CD14-positive monocyte (primary cell): Measurements from ENCODE around the gene LAPTM4A. TPM values are rescaled to one million over a fixed set of nuclear protein-coding genes. Genes with fewer than 3 reads are reported as not detected.

Experiments
- DNase-seq, 3 donors: peaks; one replicate each; pipeline ENCODE4 v3.0.0-alpha.2; 2011 to 2022
- H2AFZ ChIP-seq: 2 replicates; pipeline ENCODE4 v1.6.0; 2012; ENCODE audit warnings: mild to moderate bottlenecking, low read depth, low read length, inconsistent platforms; ENCODE audit not compliant: insufficient read depth, poor library complexity, severe bottlenecking
- H3K27ac ChIP-seq, 2 donors: 1 replicate in 1 of 2; 2 replicates in 1 of 2; pipeline ENCODE4 v1.5.1; 2012 to 2013; ENCODE audit warnings: low read length in 2 of 2, control low read depth in 1 of 2, inconsistent platforms in 1 of 2, low read depth in 1 of 2, mild to moderate bottlenecking in 1 of 2
- H3K27me3 ChIP-seq, 2 donors: one replicate each; pipeline versions ENCODE4 v1.6.0 to v1.6.1; 2011 to 2013; ENCODE audit warnings: low read length in 2 of 2; ENCODE audit not compliant: control insufficient read depth in 2 of 2, insufficient read depth in 2 of 2
- H3K36me3 ChIP-seq, 2 donors: replicated peaks in 1 of 2; 1 replicate in 1 of 2; 2 replicates in 1 of 2; pipeline versions ENCODE4 v1.5.1 to v1.6.1; 2012 to 2013; ENCODE audit warnings: low read length in 2 of 2, control low read depth in 1 of 2, inconsistent platforms in 1 of 2, mild to moderate bottlenecking in 1 of 2; ENCODE audit not compliant: insufficient read depth in 2 of 2, control insufficient read depth in 1 of 2
- H3K4me1 ChIP-seq, 2 donors: 1 replicate in 1 of 2; 2 replicates in 1 of 2; pipeline versions ENCODE4 v1.5.1 to v1.6.1; 2012 to 2013; ENCODE audit warnings: low read length in 2 of 2, control low read depth in 1 of 2, inconsistent platforms in 1 of 2, mild to moderate bottlenecking in 1 of 2, moderate library complexity in 1 of 2; ENCODE audit not compliant: insufficient read depth in 2 of 2, control insufficient read depth in 1 of 2
- H3K4me2 ChIP-seq: replicated peaks from 2 replicates; pipeline ENCODE3; 2012; ENCODE audit warnings: low read length, moderate library complexity, mild to moderate bottlenecking; ENCODE audit not compliant: poor library complexity, severe bottlenecking; ENCODE audit errors: extremely low read depth
- H3K4me3 ChIP-seq, 3 experiments: fragments of 200-600 bp in 1 of 3; sonication (generic) in 1 of 3; replicated peaks in 1 of 3; 1 replicate in 2 of 3; 2 replicates in 1 of 3; pipeline ENCODE4 v1.5.1; 2011 to 2013; ENCODE audit warnings: low read length in 3 of 3, mild to moderate bottlenecking in 3 of 3, control low read depth in 2 of 3, low read depth in 2 of 3, inconsistent platforms in 1 of 3, moderate library complexity in 1 of 3
- H3K79me2 ChIP-seq: 2 replicates; pipeline ENCODE4 v1.6.0; 2012; ENCODE audit warnings: mild to moderate bottlenecking, control low read depth, inconsistent platforms, low read length, moderate library complexity; ENCODE audit not compliant: insufficient read depth
- H3K9ac ChIP-seq: 2 replicates; pipeline ENCODE4 v1.6.0; 2017; ENCODE audit warnings: low read length, mild to moderate bottlenecking; ENCODE audit not compliant: insufficient read depth, poor library complexity, severe bottlenecking
- H3K9me3 ChIP-seq, 2 donors: replicated peaks in 1 of 2; 1 replicate in 1 of 2; 2 replicates in 1 of 2; pipeline versions ENCODE4 v1.5.1 to v1.6.1; 2012 to 2013; ENCODE audit warnings: low read length in 2 of 2, control low read depth in 1 of 2; ENCODE audit not compliant: control insufficient read depth in 1 of 2, insufficient read depth in 1 of 2
- H4K20me1 ChIP-seq: 2 replicates; pipeline ENCODE4 v1.6.0; 2012; ENCODE audit warnings: mild to moderate bottlenecking, low read length, control low read depth, moderate library complexity; ENCODE audit not compliant: insufficient read depth
- H3K27ac Mint-ChIP-seq, 7 donors: one replicate each; pipeline ENCODE4 v1.8.0; 2020; ENCODE audit warnings: mild to moderate bottlenecking in 7 of 7, mixed read lengths in 7 of 7, moderate library complexity in 6 of 7, inconsistent platforms in 2 of 7
- H3K27me3 Mint-ChIP-seq, 3 donors: one replicate each; pipeline ENCODE4 v1.8.0; 2021 to 2022; ENCODE audit warnings: low read depth in 3 of 3, mild to moderate bottlenecking in 3 of 3, mixed read lengths in 3 of 3, moderate library complexity in 3 of 3, inconsistent platforms in 1 of 3
- H3K36me3 Mint-ChIP-seq, 2 donors: one replicate each; pipeline ENCODE4 v1.8.0; 2020; ENCODE audit warnings: mixed read lengths in 2 of 2, inconsistent platforms in 1 of 2, mild to moderate bottlenecking in 1 of 2
- H3K4me1 Mint-ChIP-seq: one replicate; pipeline ENCODE4 v1.8.0; 2020; ENCODE audit warnings: mild to moderate bottlenecking, mixed read lengths
- H3K4me3 Mint-ChIP-seq, 2 donors: one replicate each; pipeline ENCODE4 v1.8.0; 2020; ENCODE audit warnings: mild to moderate bottlenecking in 2 of 2, mixed read lengths in 2 of 2, moderate library complexity in 1 of 2
- H3K9me3 Mint-ChIP-seq, 7 donors: one replicate each; pipeline ENCODE4 v1.8.0; 2020 to 2022; ENCODE audit warnings: mixed read lengths in 7 of 7, mild to moderate bottlenecking in 6 of 7, moderate library complexity in 6 of 7, inconsistent platforms in 2 of 7
- WGBS: methylation state at CpG from one replicate; pipeline ENCODE4 v1.1.5; 2013; ENCODE audit warnings: missing lambda C conversion rate; ENCODE audit not compliant: insufficient coverage; 5-methylcytosine and 5-hydroxymethylcytosine counted together
- intact Hi-C, 2 donors: fragments of 100-400 bp; cut with micrococcal nuclease; formaldehyde crosslinking; loops; one replicate each; pipeline versions ENCODE4 v1.15.0 to v1.15.1; 2023
- polyA plus RNA-seq, 3 donors: library from polyadenylated mRNA; depleted of rRNA in 1 of 3; unstranded in 2 of 3; stranded (reverse) in 1 of 3; fragments of 300-500 nt in 2 of 3; fragments of >200 nt in 1 of 3; fragmentation: Illumina TruSeq in 2 of 3; gene quantifications; 1 replicate in 2 of 3; 2 replicates in 1 of 3; pipeline ENCODE4 v1.2.3, GENCODE V29; 2012 to 2021
- TF ChIP-seq, protein P1 (sequence below): fragments of 200-600 bp; IDR thresholded peaks from one replicate; pipeline ENCODE4 v1.8.0; 2022; ENCODE audit warnings: antibody characterized with exemption, mild to moderate bottlenecking

Gene LAPTM4A
- polyA plus RNA-seq, 3 donors = 182 to 442 (median 421) TPM

DNA sequence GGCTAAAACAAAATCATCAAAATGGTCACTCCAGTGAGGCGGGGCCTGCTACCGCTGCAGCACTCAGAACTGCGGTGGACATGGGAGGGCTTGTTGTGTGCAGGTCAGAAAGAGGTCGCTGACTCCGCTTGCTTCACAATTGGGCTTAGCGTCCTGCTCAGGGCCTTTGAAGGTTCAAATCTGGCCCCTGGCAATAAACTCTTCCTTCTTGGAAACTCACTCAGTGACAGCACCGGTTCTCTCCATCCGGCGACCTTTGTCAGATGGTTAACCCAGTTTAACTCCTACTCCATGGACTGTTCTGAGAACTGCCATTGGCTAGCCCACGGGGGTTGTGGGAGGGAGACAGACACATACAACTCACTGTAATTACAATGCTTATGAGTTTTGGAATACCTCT is 29.0 kb upstream of the LAPTM4A start:
- H3K4me1 ChIP-seq = no peaks in the 10 kb centered on the region
- Mint-ChIP-seq H3K4me1 (no peaks in the 10 kb centered on the region), H3K36me3 (no peaks in the 10 kb centered on the region), H3K27me3 (peaks cover 0 to 2% (median 2%) of the 10 kb centered on the region in 3 donors), H3K9me3 (peaks cover 0 to 13% (median 2%) of the 10 kb centered on the region in 7 donors), H3K27ac (no peak overlapping the region), H3K4me3 (no peak overlapping the region)
- no peaks in the 10 kb centered on the region for H4K20me1 ChIP-seq
- H3K4me2 ChIP-seq = no peak overlapping the region
- H3K27me3 ChIP-seq = no peaks in the 10 kb centered on the region
- peaks cover 0 to 2% of the 10 kb centered on the region in 2 donors for H3K9me3 ChIP-seq
- H3K79me2 ChIP-seq = no peaks in the 10 kb centered on the region
- no peak overlapping the region for H2AFZ ChIP-seq
- no peak overlapping the region for H3K27ac ChIP-seq
- H3K4me3 ChIP-seq = no peak overlapping the region
- H3K36me3 ChIP-seq = no peaks in the 10 kb centered on the region
- DNase-seq = no peak
- TF ChIP-seq, protein P1, sequence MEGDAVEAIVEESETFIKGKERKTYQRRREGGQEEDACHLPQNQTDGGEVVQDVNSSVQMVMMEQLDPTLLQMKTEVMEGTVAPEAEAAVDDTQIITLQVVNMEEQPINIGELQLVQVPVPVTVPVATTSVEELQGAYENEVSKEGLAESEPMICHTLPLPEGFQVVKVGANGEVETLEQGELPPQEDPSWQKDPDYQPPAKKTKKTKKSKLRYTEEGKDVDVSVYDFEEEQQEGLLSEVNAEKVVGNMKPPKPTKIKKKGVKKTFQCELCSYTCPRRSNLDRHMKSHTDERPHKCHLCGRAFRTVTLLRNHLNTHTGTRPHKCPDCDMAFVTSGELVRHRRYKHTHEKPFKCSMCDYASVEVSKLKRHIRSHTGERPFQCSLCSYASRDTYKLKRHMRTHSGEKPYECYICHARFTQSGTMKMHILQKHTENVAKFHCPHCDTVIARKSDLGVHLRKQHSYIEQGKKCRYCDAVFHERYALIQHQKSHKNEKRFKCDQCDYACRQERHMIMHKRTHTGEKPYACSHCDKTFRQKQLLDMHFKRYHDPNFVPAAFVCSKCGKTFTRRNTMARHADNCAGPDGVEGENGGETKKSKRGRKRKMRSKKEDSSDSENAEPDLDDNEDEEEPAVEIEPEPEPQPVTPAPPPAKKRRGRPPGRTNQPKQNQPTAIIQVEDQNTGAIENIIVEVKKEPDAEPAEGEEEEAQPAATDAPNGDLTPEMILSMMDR = no peak
- intact Hi-C loops = no loop called here
- H3K9ac ChIP-seq = no peak overlapping the region
- 91% methylated on average over 7 of the region's 10 CpGs for WGBS

DNA sequence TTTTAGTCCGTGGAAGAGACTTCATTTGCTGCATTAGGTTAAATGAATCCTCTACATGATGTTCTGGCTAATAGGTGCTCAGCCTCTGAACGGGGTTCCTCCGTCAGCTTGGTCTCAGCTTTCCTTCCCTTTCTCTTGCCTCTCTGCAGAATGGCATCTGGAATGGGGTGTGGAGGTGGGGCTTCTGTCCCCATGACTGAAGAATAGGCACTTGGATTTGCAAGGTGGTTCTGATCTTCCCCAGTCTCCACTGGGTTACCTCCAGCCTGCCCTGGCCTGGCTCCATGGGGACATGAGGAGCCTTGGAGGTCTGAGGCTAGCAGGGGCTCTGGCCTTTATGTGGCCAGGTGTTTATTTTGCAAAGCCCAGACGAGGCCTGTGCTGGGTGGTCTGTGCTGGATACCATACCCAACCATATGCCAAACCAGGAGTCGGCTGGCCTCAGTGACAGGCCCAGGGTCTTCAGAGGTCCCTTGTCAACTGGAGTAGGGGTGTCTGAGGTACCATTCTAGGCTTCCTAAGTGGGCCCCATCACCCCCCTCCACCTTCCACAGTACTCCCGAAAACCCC is 28.2 kb upstream of the LAPTM4A start:
- TF ChIP-seq, protein P1 = no peak
- Mint-ChIP-seq H3K27ac (no peak overlapping the region), H3K4me1 (no peaks in the 10 kb centered on the region), H3K4me3 (no peak overlapping the region), H3K27me3 (peaks cover 2 to 4% (median 2%) of the 10 kb centered on the region in 3 donors), H3K36me3 (no peaks in the 10 kb centered on the region), H3K9me3 (peaks cover 0 to 13% (median 2%) of the 10 kb centered on the region in 7 donors)
- Histone ChIP-seq H3K4me2 (no peak overlapping the region), H3K27ac (no peak overlapping the region), H3K4me3 (no peak overlapping the region), H3K9ac (no peak overlapping the region), H3K9me3 (peaks cover 0 to 2% of the 10 kb centered on the region in 2 donors), H3K79me2 (no peaks in the 10 kb centered on the region), H3K4me1 (no peaks in the 10 kb centered on the region), H3K36me3 (no peaks in the 10 kb centered on the region), H2AFZ (no peak overlapping the region), H3K27me3 (no peaks in the 10 kb centered on the region), H4K20me1 (no peaks in the 10 kb centered on the region)
- 94% methylated on average over 3 of the region's 6 CpGs for WGBS
- intact Hi-C loops = no loop called here
- no peak for DNase-seq
